T-cell (primary cell): ENCODE measurements around the gene HTR3C. TPM values are rescaled to one million over a fixed set of nuclear protein-coding genes. Genes with fewer than 3 reads are reported as not detected.
"Not testable (repeated sequence)": the region's sequence is repeated elsewhere in the genome, so short reads cannot be mapped to it uniquely, and the experiment has no call there.

Experiments used
- ATAC-seq, 4 experiments: fragments of 200-7000 bp in 3 of 4; fragments of 150-1000 bp in 1 of 4; cut with Tn5 transposase; replicated peaks in 1 of 4; 1 replicate in 3 of 4; 2 replicates in 1 of 4; pipeline ENCODE4 v1.10.0; 2021; ENCODE audit warnings: moderate library complexity in 3 of 4, mild to moderate bottlenecking in 2 of 4, moderate number of reproducible peaks in 1 of 4
- CTCF ChIA-PET, 2 donors: fragments of 300-600 bp; sonication (Branson Sonifier 250); formaldehyde crosslinking; loops; one replicate each; lab custom pipeline; 2022; ENCODE audit warnings: antibody characterized with exemption in 2 of 2; lab: Charles Lee
- POLR2A ChIA-PET, 2 donors: fragments of 300-600 bp; sonication (Branson Sonifier 250); formaldehyde crosslinking; loops; one replicate each; lab custom pipeline; 2022; ENCODE audit warnings: antibody characterized with exemption in 2 of 2; lab: Charles Lee
- DNase-seq, 35 experiments: peaks; one replicate each; pipeline versions ENCODE4 v3.0.0 to v3.0.0-alpha.2; 2013 to 2023
- H3K27ac ChIP-seq: one replicate; pipeline ENCODE4 v1.5.1; 2013; ENCODE audit warnings: low read length
- H3K27me3 ChIP-seq, 2 experiments: replicated peaks in 1 of 2; 1 replicate in 1 of 2; 2 replicates in 1 of 2; pipeline versions ENCODE4 v1.6.1 to v1.7.0; 2013; ENCODE audit warnings: low read length in 1 of 2, mixed read lengths in 1 of 2; ENCODE audit not compliant: control insufficient read depth in 2 of 2, insufficient read depth in 2 of 2; ENCODE audit errors: extremely low read depth in 1 of 2
- H3K36me3 ChIP-seq, 2 donors: 1 replicate in 1 of 2; 2 replicates in 1 of 2; pipeline versions ENCODE4 v1.6.1 to v1.7.0; 2013; ENCODE audit warnings: low read length in 1 of 2; ENCODE audit not compliant: control insufficient read depth in 2 of 2, insufficient read depth in 1 of 2; ENCODE audit errors: extremely low read depth in 1 of 2
- H3K4me1 ChIP-seq, 2 experiments: 1 replicate in 1 of 2; 2 replicates in 1 of 2; pipeline versions ENCODE4 v1.6.1 to v1.7.0; 2013; ENCODE audit warnings: low read length in 2 of 2, mixed read lengths in 1 of 2; ENCODE audit not compliant: insufficient read depth in 2 of 2, control insufficient read depth in 1 of 2; ENCODE audit errors: extremely low read depth in 1 of 2
- H3K4me3 ChIP-seq, 2 donors: 1 replicate in 1 of 2; 2 replicates in 1 of 2; pipeline versions ENCODE4 v1.5.1 to v1.7.0; 2013; ENCODE audit warnings: mild to moderate bottlenecking in 2 of 2, low read length in 1 of 2, moderate library complexity in 1 of 2; ENCODE audit not compliant: control insufficient read depth in 1 of 2; ENCODE audit errors: extremely low read depth in 1 of 2
- H3K9me3 ChIP-seq: 2 replicates; pipeline ENCODE4 v1.7.0; 2013
- H3K27ac Mint-ChIP-seq, 2 donors: one replicate each; pipeline ENCODE4 v1.8.0; 2020 to 2021; ENCODE audit warnings: mild to moderate bottlenecking in 2 of 2, mixed read lengths in 2 of 2
- H3K27me3 Mint-ChIP-seq, 2 donors: one replicate each; pipeline ENCODE4 v1.8.0; 2021 to 2022; ENCODE audit warnings: mixed read lengths in 2 of 2
- H3K36me3 Mint-ChIP-seq: one replicate; pipeline ENCODE4 v1.8.0; 2021; ENCODE audit warnings: mixed read lengths
- H3K4me1 Mint-ChIP-seq, 3 donors: one replicate each; pipeline ENCODE4 v1.8.0; 2020 to 2022; ENCODE audit warnings: mixed read lengths in 3 of 3, mild to moderate bottlenecking in 1 of 3
- H3K4me3 Mint-ChIP-seq, 3 donors: one replicate each; pipeline ENCODE4 v1.8.0; 2020 to 2022; ENCODE audit warnings: mild to moderate bottlenecking in 3 of 3, mixed read lengths in 3 of 3, moderate library complexity in 3 of 3
- H3K9me3 Mint-ChIP-seq, 3 donors: one replicate each; pipeline ENCODE4 v1.8.0; 2020 to 2022; ENCODE audit warnings: mixed read lengths in 3 of 3
- WGBS: methylation state at CpG from one replicate; pipeline ENCODE4 v1.1.5; 2013; ENCODE audit warnings: missing lambda C conversion rate; ENCODE audit not compliant: insufficient coverage; 5-methylcytosine and 5-hydroxymethylcytosine counted together
- total RNA-seq, 35 experiments: library from RNA in 6 of 35; stranded (reverse) in 6 of 35; fragments of 120-200 nt in 1 of 35; gene quantifications; one replicate each; pipeline versions ENCODE4 v1.2.1 to v1.2.4 and lab custom pipeline; 2013 to 2026

HTR3C gene
- total RNA-seq, 5 donors from 2014 or later (not counting 1 experiment from before 2014, with no cell fraction given): not detected

DNA sequence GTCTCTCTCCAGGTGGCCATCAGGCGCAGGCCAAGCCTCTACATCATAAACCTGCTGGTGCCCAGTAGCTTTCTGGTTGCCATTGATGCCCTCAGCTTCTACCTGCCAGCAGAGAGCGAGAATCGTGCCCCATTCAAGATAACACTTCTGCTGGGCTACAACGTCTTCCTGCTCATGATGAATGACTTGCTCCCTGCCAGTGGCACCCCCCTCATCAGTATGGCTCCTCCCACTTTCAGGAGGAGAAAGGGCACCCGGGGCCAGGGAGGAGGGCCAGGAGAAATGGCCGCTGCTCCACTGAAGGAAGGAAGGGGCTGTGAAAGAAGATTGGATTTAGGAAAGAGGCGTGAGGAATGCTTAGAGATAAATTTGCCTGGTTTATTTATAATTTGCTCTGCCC is 6.6 kb downstream of the HTR3C start:
- H3K9me3 Mint-ChIP-seq: no peaks in the 10 kb centered on the region
- H3K4me3 ChIP-seq: no peak overlapping the region
- no peak for ATAC-seq
- H3K36me3 ChIP-seq: no peaks in the 10 kb centered on the region
- no peak overlapping the region for H3K27ac Mint-ChIP-seq
- WGBS: 86% methylated on average over 5 of the region's 7 CpGs
- ChIA-PET CTCF (no interaction called here), POLR2A (no interaction called here)
- no peaks in the 10 kb centered on the region for H3K4me1 ChIP-seq
- H3K27me3 ChIP-seq: peaks cover 0 to 7% of the 10 kb centered on the region in 2 experiments
- H3K36me3 Mint-ChIP-seq: no peaks in the 10 kb centered on the region
- H3K4me1 Mint-ChIP-seq: no peaks in the 10 kb centered on the region
- peaks cover 5 to 6% of the 10 kb centered on the region in 2 donors for H3K27me3 Mint-ChIP-seq
- no peak overlapping the region for H3K4me3 Mint-ChIP-seq
- H3K27ac ChIP-seq: no peak overlapping the region
- no peaks in the 10 kb centered on the region for H3K9me3 ChIP-seq
- no peak for DNase-seq

DNA sequence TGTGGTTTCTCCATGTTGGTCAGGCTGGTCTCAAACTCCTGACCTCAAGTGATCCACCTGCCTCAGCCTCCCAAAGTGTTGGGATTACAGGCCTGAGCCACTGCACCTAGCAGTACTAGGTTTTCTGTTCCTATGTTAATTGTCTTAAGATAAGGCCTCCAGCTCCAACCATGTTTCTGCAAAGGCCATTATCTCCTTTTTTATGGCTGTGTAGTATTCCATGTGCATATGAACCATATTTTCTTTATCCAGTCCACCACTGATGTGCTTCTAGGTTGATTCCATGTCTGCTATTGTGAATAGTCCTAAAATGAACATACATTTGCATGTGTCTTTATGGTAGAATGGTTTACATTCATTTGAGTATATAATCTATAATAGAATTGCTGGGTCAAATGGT is 9.8 kb downstream of the HTR3C start:
- ChIA-PET CTCF (no interaction called here), POLR2A (no interaction called here)
- no peaks in the 10 kb centered on the region for H3K36me3 ChIP-seq
- no peaks in the 10 kb centered on the region for H3K9me3 ChIP-seq
- no peak for DNase-seq
- no peak overlapping the region for H3K4me3 ChIP-seq
- Mint-ChIP-seq H3K4me1 (no peaks in the 10 kb centered on the region), H3K4me3 (no peak overlapping the region), H3K9me3 (no peaks in the 10 kb centered on the region), H3K36me3 (no peaks in the 10 kb centered on the region), H3K27ac (no peak overlapping the region), H3K27me3 (peaks cover 0 to 9% of the 10 kb centered on the region in 2 donors)
- ATAC-seq: no peak
- H3K27ac ChIP-seq: no peak overlapping the region
- peaks cover 0 to 3% of the 10 kb centered on the region in 2 experiments for H3K27me3 ChIP-seq
- no peaks in the 10 kb centered on the region for H3K4me1 ChIP-seq

DNA sequence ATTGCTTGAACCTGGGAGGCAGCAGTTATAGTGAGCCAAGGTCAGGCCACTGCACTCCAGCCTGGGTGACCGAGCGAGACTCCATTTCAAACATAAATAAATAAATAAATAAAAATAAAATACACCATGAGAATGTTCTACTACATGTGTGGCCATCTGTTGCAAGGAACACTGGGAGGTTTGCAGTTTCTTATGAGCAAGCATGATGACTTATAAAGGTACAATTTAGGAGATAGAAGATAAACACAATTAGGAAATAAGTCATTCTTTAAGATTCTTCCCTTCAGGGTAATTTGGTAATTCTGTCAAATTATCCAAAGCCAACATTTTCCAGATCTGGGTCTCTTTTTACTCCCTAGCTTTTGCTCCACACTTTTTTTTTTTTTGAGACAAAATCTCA is 13.4 kb downstream of the HTR3C start:
- Histone ChIP-seq H3K4me3 (no peak overlapping the region), H3K4me1 (no peaks in the 10 kb centered on the region), H3K27me3 (peaks cover 0 to 5% of the 10 kb centered on the region in 2 experiments), H3K9me3 (no peaks in the 10 kb centered on the region), H3K36me3 (no peaks in the 10 kb centered on the region), H3K27ac (no peak overlapping the region)
- Mint-ChIP-seq H3K36me3 (no peaks in the 10 kb centered on the region), H3K4me1 (no peaks in the 10 kb centered on the region), H3K4me3 (no peak overlapping the region), H3K27me3 (peaks cover 10 to 11% of the 10 kb centered on the region in 2 donors), H3K9me3 (peaks cover 0 to 8% (median 7%) of the 10 kb centered on the region in 3 donors), H3K27ac (no peak overlapping the region)
- ChIA-PET CTCF (no interaction called here), POLR2A (no interaction called here)
- WGBS: no CpG with 5 or more reads among the region's 2 CpGs
- ATAC-seq: no peak
- no peak for DNase-seq

DNA sequence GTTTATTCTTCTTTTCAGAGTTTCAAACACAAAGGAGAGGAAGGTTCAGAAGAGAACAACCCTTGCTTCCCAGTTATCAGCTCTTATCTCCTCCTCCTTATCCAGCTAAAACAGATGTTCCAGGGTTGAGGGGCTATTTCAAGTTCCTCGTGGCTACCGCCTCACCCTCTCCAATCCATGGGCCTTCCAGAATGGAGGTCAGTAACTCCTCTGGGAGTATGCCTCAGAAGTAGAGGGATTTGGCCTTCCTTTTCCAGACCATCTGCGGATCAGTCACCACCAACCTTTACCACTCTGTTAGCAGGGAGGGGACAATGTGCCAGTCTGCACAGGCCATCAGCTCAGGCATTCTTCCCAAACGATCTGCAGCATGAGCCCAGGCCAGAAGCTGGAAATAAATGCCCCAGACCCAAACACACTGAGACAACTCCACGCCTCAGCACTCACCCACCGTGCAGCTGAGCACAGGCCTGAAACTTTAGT is 14.8 kb downstream of the HTR3C start:
- Mint-ChIP-seq H3K4me1 (no peaks in the 10 kb centered on the region), H3K9me3 (peaks cover 0 to 8% (median 7%) of the 10 kb centered on the region in 3 donors), H3K27me3 (peaks cover 10 to 13% of the 10 kb centered on the region in 2 donors), H3K36me3 (no peaks in the 10 kb centered on the region), H3K4me3 (no peak overlapping the region), H3K27ac (no peak overlapping the region)
- WGBS: 75% methylated on average over 2 of the region's 6 CpGs
- no peaks in the 10 kb centered on the region for H3K9me3 ChIP-seq
- H3K4me1 ChIP-seq: no peaks in the 10 kb centered on the region
- ATAC-seq: no peak
- ChIA-PET POLR2A (no interaction called here), CTCF (interaction anchor here in 1 of 2 donors (0.8 kb wide), 1 partner anchor 95 kb away, joined by 9 read pairs; no protein-coding TSS in a partner anchor)
- no peak overlapping the region for H3K4me3 ChIP-seq
- no peaks in the 10 kb centered on the region for H3K36me3 ChIP-seq
- DNase-seq: no peak
- H3K27ac ChIP-seq: no peak overlapping the region
- H3K27me3 ChIP-seq: peaks cover 0 to 5% of the 10 kb centered on the region in 2 experiments

DNA sequence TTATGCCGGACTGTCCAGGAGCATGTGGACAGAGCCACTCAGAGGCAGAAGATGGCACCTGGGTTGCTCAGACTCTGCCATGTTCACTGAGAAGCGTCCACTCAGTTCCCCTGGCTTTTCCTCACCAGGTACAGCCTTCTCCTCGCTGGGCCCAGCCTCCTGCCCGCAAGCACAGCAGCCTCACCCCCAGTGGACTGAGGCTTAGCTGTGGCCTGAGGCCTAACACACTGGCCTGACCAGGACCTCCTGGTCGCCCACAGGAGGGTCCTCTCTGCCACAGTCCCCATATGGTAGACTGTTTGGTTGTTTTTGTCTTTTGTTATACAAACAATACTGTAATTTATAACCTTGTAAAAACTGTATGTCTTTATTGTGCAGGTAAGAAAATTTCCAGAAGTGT is 15.5 kb downstream of the HTR3C start:
- POLR2A ChIA-PET: no interaction called here
- Histone ChIP-seq H3K36me3 (no peaks in the 10 kb centered on the region), H3K27me3 (peaks cover 0 to 5% of the 10 kb centered on the region in 2 experiments), H3K27ac (no peak overlapping the region), H3K9me3 (no peaks in the 10 kb centered on the region), H3K4me1 (no peaks in the 10 kb centered on the region), H3K4me3 (no peak overlapping the region)
- Mint-ChIP-seq H3K36me3 (no peaks in the 10 kb centered on the region), H3K4me1 (no peaks in the 10 kb centered on the region), H3K27ac (no peak overlapping the region), H3K27me3 (peaks cover 10 to 15% of the 10 kb centered on the region in 2 donors), H3K4me3 (no peak overlapping the region), H3K9me3 (peaks cover 0 to 8% (median 7%) of the 10 kb centered on the region in 3 donors)
- ATAC-seq (no peak), DNase-seq (no peak)
- CTCF ChIA-PET: interaction anchor here in 1 of 2 donors (0.8 kb wide), 1 partner anchor 95 kb away, joined by 9 read pairs; no protein-coding TSS in a partner anchor
- WGBS: 82% methylated on average over 4 of the region's 5 CpGs

DNA sequence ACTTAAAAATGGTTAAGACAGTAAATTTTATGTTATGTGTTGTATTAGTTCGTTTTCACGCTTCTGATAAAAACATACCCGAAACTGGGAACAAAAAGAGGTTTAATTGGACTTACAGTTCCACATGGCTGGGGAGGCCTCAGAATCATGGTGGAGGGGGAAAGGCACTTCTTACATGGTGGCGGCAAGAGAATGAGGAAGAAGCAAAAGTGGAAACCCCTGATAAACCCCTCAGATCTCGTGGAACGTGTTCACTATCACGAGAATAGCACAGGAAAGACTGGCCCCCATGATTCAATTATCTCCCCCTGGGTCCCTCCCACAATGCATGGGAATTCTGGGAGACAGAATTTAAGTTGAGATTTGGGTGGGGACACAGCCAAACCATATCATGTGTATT is 18.3 kb downstream of the HTR3C start:
- H3K9me3 ChIP-seq, H3K4me3 ChIP-seq, CTCF ChIA-PET, H3K27ac ChIP-seq, H3K4me3 Mint-ChIP-seq, ATAC-seq, H3K4me1 ChIP-seq, H3K36me3 Mint-ChIP-seq, H3K4me1 Mint-ChIP-seq, H3K9me3 Mint-ChIP-seq, H3K36me3 ChIP-seq, H3K27me3 ChIP-seq, POLR2A ChIA-PET, DNase-seq, H3K27ac Mint-ChIP-seq: not testable (repeated sequence)
- 82% methylated on average over 3 of the region's 7 CpGs for WGBS
- H3K27me3 Mint-ChIP-seq: peaks cover 13 to 14% of the 10 kb centered on the region in 2 donors
